LoVo (cell line): Measurements from ENCODE around the gene ZNF485.
A peak's percentile ranks its signal among the peaks of the same experiment; 100 is the strongest.
"Not testable (repeated sequence)": the region's sequence is repeated elsewhere in the genome, so short reads cannot be mapped to it uniquely, and the experiment has no call there.

Source experiments
- DNase-seq: peaks from one replicate; pipeline ENCODE4 v3.0.0-alpha.2; 2016; ENCODE audit warnings: low spot score

The ZNF485 gene

GRCh38 chr10:43605850-43606322, 352 bp upstream of the ZNF485 start:
- no peak for DNase-seq

- DNase-seq, result no peak
Observed at GRCh38 chr10:43607199-43607573, 948 bp downstream of the ZNF485 start.

GRCh38 chr10:43610636-43611035, 4.4 kb downstream of the ZNF485 start:
- DNase-seq, result no peak

GRCh38 chr10:43616697-43617370, 10.6 kb downstream of the ZNF485 start:
- DNase-seq, result no peak

GRCh38 chr10:43619368-43619767, 13.1 kb downstream of the ZNF485 start:
- DNase-seq, result no peak

GRCh38 chr10:43622038-43622437, 15.8 kb downstream of the ZNF485 start:
- DNase-seq, result no peak

GRCh38 chr10:43623351-43623750, 17.1 kb downstream of the ZNF485 start:
- peak; percentile 25 for DNase-seq

- DNase-seq, result no peak
Observed at GRCh38 chr10:43627942-43628341, 21.7 kb downstream of the ZNF485 start.

- DNase-seq, result no peak
Observed at GRCh38 chr10:43628956-43629355, 22.7 kb downstream of the ZNF485 start.

GRCh38 chr10:43635816-43636215, 29.6 kb downstream of the ZNF485 start:
- not testable (repeated sequence) for DNase-seq

GRCh38 chr10:43640603-43641002, 34.4 kb downstream of the ZNF485 start:
- DNase-seq, result no peak

GRCh38 chr10:43644252-43644651, 38.0 kb downstream of the ZNF485 start:
- DNase-seq, result no peak

GRCh38 chr10:43645866-43646265, 39.6 kb downstream of the ZNF485 start:
- no peak for DNase-seq

GRCh38 chr10:43647576-43647975, 41.3 kb downstream of the ZNF485 start:
- no peak for DNase-seq

- DNase-seq, result no peak
Observed at GRCh38 chr10:43648095-43648397, 41.8 kb downstream of the ZNF485 start.

- DNase-seq, result peak; percentile 55
Observed at GRCh38 chr10:43648398-43649184, 42.4 kb downstream of the ZNF485 start, which contains the start of gene ZNF32. Gene ZNF32, minus strand, starts transcription at chr10:43648881. Its CDS starts 2,748 bp downstream, at chr10:43646133.

- DNase-seq, result no peak
Observed at GRCh38 chr10:43649185-43649523, 42.9 kb downstream of the ZNF485 start.

GRCh38 chr10:43653746-43654145, 47.5 kb downstream of the ZNF485 start:
- no peak for DNase-seq

- no peak for DNase-seq
Observed at GRCh38 chr10:43655311-43655710, 49.1 kb downstream of the ZNF485 start.

GRCh38 chr10:43658227-43658626, 52.0 kb downstream of the ZNF485 start:
- no peak for DNase-seq

GRCh38 chr10:43665054-43665453, 58.8 kb downstream of the ZNF485 start:
- no peak for DNase-seq

- no peak for DNase-seq
Observed at GRCh38 chr10:43666552-43666951, 60.3 kb downstream of the ZNF485 start.

GRCh38 chr10:43667317-43667731, 61.1 kb downstream of the ZNF485 start:
- no peak for DNase-seq
